Measurements from ENCODE around the gene MYO1B.

MYO1B gene

GRCh38 chr2:191215230-191215629 is 30.0 kb upstream of the MYO1B start:
- no peak overlapping the region for H3K4me2 ChIP-seq (ENCODE audit: low read depth, low read length, poor library complexity, severe bottlenecking)

GRCh38 chr2:191215666-191216065 is 29.5 kb upstream of the MYO1B start:
- H3K9me2 ChIP-seq (replicated peaks; ENCODE audit: insufficient read depth, low read length), result no peaks in the 10 kb centered on the region
- H3K4me2 ChIP-seq (ENCODE audit: low read depth, low read length, poor library complexity, severe bottlenecking), result no peak overlapping the region
- H3K27ac ChIP-seq (ENCODE audit: low read depth, low read length), result no peak overlapping the region
- H3F3A ChIP-seq (ENCODE audit: insufficient read depth), result no peaks in the 10 kb centered on the region
- no peak overlapping the region for H2AFZ ChIP-seq (ENCODE audit: low read depth, low read length, severe bottlenecking)
- H3K36me3 ChIP-seq (ENCODE audit: low read length), result no peaks in the 10 kb centered on the region
- H3K9ac ChIP-seq (ENCODE audit: low read length), result no peak overlapping the region
- no peaks in the 10 kb centered on the region for H3K9me3 ChIP-seq (ENCODE audit: insufficient read depth, low read length)
- no peaks in the 10 kb centered on the region for H3K27me3 ChIP-seq (ENCODE audit: low read length)
- no peak overlapping the region for H3K4me3 ChIP-seq (ENCODE audit: insufficient read depth, low read length, poor library complexity, severe bottlenecking)
- H3K79me2 ChIP-seq (ENCODE audit: insufficient read depth, low read length), result no peaks in the 10 kb centered on the region
- TF ChIP-seq EZH2phosphoT487 (conservative IDR thresholded peaks at IDR 0.05; ENCODE audit: low read length) (no peak), CTCF (IDR thresholded peaks at IDR 0.05; ENCODE audit: insufficient read depth, low read length, poor library complexity, severe bottlenecking) (no peak)
- no peaks in the 10 kb centered on the region for H4K20me1 ChIP-seq (ENCODE audit: low read depth, low read length)

More at GRCh38 chr2:191215230-191215629, 30.0 kb upstream of the MYO1B start:
- Histone ChIP-seq H3K9ac (ENCODE audit: low read length) (no peak overlapping the region), H3K9me2 (replicated peaks; ENCODE audit: insufficient read depth, low read length) (no peaks in the 10 kb centered on the region), H3K9me3 (ENCODE audit: insufficient read depth, low read length) (no peaks in the 10 kb centered on the region), H3K27me3 (ENCODE audit: low read length) (no peaks in the 10 kb centered on the region), H3K36me3 (ENCODE audit: low read length) (no peaks in the 10 kb centered on the region), H4K20me1 (ENCODE audit: low read depth, low read length) (no peaks in the 10 kb centered on the region), H3K27ac (ENCODE audit: low read depth, low read length) (no peak overlapping the region), H2AFZ (ENCODE audit: low read depth, low read length, severe bottlenecking) (no peak overlapping the region), H3K79me2 (ENCODE audit: insufficient read depth, low read length) (no peaks in the 10 kb centered on the region), H3K4me3 (ENCODE audit: insufficient read depth, low read length, poor library complexity, severe bottlenecking) (no peak overlapping the region), H3F3A (ENCODE audit: insufficient read depth) (no peaks in the 10 kb centered on the region)
- TF ChIP-seq CTCF (IDR thresholded peaks at IDR 0.05; ENCODE audit: insufficient read depth, low read length, poor library complexity, severe bottlenecking), result no peak
- TF ChIP-seq EZH2phosphoT487 (conservative IDR thresholded peaks at IDR 0.05; ENCODE audit: low read length), result no peak

- TF ChIP-seq EZH2phosphoT487 (conservative IDR thresholded peaks at IDR 0.05; ENCODE audit: low read length), result no peak
- no peak for TF ChIP-seq CTCF (IDR thresholded peaks at IDR 0.05; ENCODE audit: insufficient read depth, low read length, poor library complexity, severe bottlenecking)
- H3K9me3 ChIP-seq (ENCODE audit: insufficient read depth, low read length), result no peaks in the 10 kb centered on the region
- no peak overlapping the region for H2AFZ ChIP-seq (ENCODE audit: low read depth, low read length, severe bottlenecking)
- no peak overlapping the region for H3K4me3 ChIP-seq (ENCODE audit: insufficient read depth, low read length, poor library complexity, severe bottlenecking)
- H4K20me1 ChIP-seq (ENCODE audit: low read depth, low read length), result no peaks in the 10 kb centered on the region
- no peaks in the 10 kb centered on the region for H3K9me2 ChIP-seq (replicated peaks; ENCODE audit: insufficient read depth, low read length)
- H3K79me2 ChIP-seq (ENCODE audit: insufficient read depth, low read length), result no peaks in the 10 kb centered on the region
- H3F3A ChIP-seq (ENCODE audit: insufficient read depth), result no peaks in the 10 kb centered on the region
- no peak overlapping the region for H3K27ac ChIP-seq (ENCODE audit: low read depth, low read length)
- H3K36me3 ChIP-seq (ENCODE audit: low read length), result no peaks in the 10 kb centered on the region
- no peaks in the 10 kb centered on the region for H3K27me3 ChIP-seq (ENCODE audit: low read length)
- H3K9ac ChIP-seq (ENCODE audit: low read length), result no peak overlapping the region
- no peak overlapping the region for H3K4me2 ChIP-seq (ENCODE audit: low read depth, low read length, poor library complexity, severe bottlenecking)
These were observed 27.6 kb upstream of the MYO1B start for GRCh38 chr2:191217580-191217979.

Measured in SU-DHL-6 (cell line).